Activated CD8-positive, alpha-beta memory T cell treated with anti-CD3 and anti-CD28 coated beads, Interleukin-2, amount 50 U/mL, for 4 hours (primary cell): ENCODE measurements around the gene GNAQ.

Source experiments
- DNase-seq: peaks from one replicate; pipeline ENCODE4 v3.0.0-alpha.2; 2020

The GNAQ gene

DNA sequence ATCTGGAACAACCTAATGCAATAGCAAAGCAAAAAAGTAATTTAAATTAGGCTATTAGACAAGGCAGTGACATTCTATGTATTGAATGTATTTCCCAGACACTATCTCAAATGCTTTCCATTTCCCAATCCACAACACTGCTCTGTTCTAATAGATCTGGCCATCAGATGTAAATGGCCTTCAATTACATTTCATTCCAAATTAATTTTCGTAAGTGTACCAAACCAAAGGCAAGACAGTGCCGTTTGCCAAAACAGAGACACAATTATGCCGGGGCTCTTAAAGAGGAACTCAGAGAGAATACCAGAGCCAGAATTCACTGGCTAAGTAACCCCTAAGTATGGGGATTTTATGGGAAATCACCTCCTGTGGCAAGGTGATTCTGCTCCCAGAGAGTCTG is 63.1 kb downstream of the GNAQ start:
- DNase-seq, result no peak

DNA sequence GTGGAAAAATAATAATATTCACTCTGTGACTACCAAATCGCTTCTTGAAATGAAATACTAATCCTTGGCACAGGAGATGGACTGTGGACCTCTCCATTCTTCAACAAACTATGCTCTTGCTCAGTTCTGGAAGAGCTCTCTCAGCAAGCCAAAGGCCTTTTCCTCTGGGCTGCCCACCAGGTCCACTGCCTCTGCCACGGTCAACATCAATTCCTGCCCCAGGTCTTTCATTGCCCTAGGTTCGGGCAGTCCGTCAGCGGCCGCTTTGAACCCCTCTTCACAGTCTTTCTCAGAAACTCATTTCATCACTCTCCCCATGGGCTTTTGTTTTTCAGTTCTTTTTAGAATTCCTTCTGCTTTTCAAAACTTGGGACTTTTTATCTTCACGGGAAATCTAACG is 64.9 kb downstream of the GNAQ start:
- DNase-seq, result no peak

DNA sequence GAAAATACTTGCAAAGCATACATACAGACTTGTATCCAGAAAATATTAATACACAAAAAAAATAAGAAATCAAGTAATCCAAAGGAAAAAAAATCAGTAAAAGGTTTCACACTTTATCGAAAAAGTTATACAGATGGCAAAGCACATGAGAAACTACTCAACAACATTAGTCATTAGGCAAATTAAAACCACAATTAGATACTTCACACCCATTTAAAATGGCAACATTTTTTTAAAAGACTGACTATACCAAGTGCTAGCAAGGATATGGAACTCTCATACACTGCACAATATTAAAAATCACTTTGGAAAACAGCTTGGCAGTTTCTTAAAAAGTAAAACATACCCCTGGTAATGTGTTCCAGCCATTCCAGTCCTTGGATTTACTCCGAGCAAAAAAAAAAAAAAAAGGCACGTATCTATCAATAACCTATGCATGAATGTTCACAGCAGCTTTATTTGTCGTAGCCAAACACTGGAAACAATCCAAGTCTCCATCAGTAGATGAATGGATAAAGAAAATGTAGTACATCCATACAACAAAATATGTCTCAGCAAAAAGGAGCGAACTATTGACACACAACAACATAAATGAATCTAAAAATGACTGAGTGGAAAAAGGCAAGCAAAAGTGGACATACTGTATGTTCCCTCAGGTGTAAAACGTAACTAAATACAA is 66.0 kb downstream of the GNAQ start:
- no peak for DNase-seq

DNA sequence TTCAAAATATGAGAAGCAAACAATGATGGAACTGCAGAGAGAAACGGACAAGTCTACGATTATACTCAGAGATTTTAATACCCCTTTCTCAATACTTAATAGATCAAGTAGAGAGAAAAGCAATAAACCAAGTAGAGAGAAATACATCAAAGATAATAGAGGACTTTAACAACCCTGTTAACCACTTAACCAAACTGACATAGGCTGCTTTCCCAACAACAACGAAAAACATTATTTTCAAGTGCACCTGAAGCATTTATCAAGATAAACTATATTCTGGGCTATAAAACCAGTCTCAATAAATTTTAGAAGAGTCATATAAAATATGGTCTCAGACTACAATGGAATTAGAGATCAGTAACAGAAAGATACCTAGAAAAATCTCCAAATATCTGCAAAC is 67.4 kb downstream of the GNAQ start:
- no peak for DNase-seq

DNA sequence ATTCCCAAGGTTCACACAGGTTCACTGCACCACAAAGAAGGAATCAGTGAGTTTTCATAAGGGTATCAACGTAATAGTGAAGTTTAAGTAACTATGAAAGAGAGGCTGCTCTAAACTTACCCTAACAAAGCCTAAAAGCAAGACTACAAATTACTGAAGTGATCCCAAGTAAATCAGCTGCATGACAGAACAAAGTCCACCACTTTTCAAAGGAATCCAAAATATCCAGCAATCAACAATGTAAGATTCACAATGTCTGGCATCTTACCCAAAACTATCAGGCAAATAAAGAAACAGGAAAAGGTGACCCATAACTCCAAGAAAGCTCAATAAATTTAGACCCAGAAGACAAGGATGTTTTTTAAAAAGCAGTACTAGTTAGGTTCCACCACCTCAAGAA is 70.1 kb downstream of the GNAQ start:
- no peak for DNase-seq

DNA sequence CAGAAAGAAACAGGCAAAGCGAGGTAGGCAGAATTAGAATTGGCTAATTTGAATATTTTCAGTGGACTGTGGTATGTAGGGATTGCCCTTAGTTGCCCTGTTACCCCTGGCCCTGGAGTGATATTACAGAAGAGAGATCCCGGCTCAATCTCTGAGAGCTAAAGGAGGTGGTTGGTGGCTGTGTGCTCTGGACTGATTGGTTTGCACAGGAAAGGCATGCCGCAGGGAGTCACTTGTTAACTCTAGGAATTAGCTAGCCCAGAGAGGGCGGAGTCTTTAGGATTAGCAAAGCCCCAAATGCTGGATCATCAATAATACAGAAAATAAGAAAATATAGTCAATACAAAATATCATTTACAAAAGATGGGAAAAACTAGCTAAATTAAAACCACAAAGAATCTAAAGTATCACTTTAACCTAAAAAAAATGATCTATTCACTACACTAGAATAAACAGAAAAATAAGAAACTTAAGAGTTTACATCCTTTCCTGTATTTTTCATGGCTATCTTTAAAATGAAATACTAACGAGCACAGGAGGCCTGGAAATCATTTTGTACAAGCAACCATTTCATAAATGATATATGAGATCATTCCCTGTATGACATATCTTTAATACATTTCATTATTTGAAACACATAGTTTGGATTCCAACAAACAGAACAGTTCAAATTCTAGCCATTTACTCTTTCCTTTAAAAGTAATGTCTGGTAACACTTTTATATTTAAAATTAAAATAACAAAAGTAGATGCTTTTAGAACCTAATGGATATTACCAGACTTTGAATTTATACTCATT is 71.1 kb downstream of the GNAQ start:
- no peak for DNase-seq

DNA sequence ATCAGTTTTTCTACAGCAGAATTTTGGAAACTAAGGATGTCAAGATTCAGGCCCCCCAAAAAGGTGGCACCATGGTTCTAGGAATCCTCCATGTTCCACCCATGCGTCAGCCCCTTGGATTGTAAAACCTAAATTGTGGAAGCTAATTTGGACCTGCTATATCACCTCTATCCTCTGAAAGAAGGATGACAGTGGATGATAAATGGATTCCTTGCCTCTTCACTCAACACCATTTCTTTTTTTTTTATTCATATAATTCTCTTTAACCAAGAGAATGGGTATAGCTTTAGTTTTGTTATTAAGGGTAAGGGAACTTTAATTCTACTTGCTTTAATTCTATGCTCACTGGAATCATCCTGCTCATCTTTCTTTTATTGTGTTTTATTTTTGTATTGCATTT is 71.8 kb downstream of the GNAQ start:
- no peak for DNase-seq

DNA sequence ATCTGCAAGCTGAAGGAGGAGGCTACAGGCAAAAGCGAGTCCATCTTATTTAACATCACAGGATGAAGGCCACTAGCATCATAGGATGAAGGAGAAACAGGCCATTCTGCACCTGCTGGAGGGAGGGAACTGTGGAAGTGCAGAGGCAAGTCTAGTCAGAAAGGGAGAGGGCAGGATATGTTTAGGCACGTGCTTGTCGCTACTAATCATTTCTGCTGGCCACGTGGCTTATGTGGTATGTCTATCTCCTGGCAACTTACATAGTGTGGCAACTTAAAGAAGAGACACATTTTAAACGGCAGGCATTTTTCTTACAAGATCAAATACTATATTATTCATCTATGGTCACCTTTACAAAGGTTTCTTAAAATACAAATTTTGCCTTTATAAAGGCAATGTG is 74.0 kb downstream of the GNAQ start:
- DNase-seq, result no peak

DNA sequence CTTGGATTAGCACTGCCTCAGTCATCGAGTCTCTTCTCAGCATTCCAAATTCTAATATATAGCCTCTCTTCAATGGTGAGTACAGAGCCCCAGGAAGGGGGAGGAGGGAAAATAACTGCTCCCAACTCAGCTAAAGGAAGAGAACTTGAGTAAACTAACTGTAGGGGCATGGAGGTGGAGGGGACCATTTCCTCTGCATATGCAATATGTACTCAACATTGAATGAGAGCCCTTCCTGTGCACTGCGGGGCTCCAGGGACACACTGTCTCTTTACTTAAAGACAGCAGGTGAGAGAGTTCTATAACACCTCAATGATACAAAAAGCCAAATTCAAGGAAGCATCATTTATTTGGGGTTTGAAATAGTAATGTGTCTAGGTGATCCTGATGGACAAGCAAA is 75.1 kb downstream of the GNAQ start:
- no peak for DNase-seq

DNA sequence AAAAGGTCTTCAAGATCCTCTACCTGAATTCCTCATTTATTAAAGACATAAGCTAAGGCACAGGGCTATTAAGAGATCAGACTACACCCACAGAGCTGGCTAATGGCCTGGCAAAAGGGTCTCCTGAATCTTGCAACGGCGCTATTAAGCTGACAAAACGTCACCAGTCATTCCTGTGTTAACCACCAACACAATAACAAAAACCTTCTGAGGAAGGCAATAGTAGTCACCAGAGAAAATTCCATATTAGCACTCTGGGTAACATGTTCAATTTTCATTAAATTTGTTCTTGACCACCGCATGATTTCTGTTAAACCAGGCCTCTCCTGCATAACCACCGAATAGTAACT is 77.0 kb downstream of the GNAQ start:
- no peak for DNase-seq

DNA sequence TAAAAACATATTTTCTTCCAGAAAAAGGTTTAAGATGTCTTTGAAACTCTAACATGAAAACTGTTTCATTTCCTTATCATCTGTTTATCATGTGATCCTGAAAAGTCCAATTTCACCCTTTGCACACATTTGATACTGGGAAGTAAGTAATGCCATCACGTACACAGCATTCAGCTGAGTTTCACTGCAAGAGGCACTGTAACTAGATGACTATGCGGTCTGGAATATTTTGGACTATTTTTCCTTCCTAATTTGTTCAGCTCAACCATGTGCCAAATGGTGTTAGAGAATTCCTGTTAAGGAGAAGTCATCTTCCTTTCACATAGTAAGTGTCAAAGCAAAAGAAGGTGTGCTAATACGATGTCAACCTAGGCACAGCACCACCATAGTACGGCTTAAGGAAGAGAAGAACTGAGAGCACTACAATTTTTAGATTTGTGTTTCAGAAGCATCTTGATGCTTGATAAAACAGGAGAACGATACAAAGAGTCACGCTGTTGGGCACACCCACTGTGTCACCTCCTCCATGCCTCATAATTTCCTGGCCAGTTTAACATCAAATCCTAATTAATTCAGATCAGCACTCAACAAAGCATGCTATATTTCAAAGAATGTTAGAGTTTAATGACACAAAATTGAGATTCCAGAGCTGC is 77.5 kb downstream of the GNAQ start:
- DNase-seq, result no peak

DNA sequence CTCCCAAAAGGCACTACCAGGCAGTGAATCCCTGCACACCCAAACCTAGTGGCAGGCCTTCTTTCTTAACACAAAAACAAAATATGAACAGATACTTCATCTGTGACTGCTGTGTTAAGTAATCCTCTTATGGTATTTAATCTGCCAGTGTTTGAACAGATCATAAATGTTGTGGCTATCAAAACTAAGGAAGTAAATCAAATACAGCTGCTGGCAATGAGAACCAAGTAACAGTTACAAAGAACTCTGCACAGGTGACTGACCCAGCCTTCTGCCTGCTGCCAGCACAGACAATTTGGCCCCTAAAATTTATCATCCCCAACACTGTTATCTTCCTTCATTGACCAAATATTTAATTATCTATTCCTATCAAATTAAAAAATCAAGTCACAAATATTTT is 78.0 kb downstream of the GNAQ start:
- DNase-seq, result no peak

DNA sequence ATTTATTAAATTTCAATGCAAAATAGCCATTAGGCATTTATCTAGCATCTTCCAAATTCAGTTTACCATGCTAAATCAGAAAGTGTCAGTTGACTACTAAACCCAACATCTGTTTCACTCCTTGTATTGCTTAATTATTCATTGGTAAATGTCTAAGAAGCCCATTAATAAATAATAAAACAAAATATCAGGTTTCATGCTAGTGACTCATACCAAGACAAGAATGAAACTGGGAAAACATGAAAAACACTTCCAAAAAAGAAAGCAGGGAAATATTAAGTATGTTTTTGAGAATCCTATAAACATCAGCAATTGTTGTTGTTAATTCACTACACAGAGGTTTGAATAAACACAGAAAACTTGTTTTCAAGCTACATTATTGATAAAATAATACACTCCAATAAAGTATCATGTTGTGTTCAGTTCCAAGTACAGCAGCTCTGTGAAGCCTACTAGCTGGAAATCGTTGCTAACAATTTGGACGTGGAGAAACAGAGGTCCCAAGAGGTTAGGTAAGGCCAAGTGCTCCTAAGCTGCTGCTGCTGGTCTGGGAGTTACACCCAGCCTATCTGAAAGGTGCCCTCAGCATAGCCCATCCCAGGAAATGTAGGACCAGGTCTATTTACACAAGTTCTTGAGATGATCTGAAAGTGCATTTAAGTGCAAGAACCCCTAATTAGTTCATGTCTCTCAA is 78.8 kb downstream of the GNAQ start:
- no peak for DNase-seq

DNA sequence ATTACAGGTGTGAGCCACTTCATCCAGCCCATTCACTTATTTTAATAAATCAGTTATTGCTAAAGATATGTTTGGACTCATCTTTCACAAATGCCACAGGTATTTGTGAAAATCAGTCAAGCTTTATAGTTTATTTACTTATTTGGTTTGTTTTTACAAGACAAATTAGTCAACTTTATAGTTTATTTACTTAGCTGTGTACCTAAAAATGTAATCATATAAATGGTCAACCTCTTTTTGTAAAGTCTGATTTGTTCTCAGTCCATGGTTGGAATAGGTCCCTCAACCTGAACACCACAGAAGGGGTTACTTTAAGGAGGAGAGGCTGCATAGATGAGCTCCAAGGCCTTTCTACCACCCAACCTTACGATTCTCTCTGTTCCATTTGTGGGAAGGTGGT is 80.2 kb downstream of the GNAQ start:
- no peak for DNase-seq

DNA sequence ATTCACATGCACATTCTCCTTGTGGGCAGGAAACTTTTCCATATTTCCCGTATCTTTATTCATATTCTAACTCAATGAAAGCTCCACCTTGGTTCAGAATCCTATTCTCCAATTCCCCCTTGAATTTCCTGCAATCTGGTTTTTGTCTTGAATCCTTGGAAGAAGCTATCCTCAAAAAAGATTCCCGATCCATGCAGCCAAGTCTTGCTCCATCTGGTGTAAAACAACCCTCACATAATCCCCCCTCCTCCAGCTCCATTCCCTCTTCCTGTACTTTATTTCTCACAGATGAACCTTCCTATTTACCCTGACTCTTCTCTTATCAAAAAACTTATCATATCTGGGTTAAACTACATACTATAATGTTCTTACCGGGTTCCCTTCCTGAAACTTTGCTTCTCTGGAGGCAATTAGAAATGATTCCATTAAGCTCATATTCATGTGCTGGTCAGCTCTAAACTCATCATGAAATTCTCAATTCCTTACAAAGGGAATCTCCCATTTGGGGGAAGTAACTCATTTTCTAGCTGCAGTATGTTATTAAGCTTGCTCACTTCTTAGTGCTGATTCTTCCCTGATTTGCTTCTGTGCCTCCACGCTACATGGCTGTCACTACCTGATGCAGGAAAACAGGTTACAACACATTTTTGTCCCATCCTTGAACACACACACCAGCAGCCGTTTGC is 81.7 kb downstream of the GNAQ start:
- DNase-seq, result no peak

DNA sequence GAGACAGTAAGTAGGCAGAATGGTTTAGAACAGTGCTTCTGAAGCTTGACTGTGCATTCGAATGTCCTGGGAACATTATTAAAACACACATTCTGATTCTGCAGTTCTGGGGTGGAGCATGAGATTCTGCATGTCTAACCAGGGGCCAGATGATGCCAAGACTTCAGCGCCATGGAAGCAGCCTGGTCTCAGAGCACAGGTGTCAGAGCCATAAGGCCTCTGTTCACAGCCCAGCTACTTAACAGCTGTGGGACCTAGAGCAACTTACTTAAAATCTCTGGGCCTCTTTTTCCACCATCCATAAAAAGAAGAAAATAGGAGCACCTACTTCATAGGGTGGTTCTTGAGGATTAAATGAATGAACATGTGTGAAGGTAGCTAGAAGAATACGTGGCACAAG is 84.0 kb downstream of the GNAQ start:
- DNase-seq, result no peak

DNA sequence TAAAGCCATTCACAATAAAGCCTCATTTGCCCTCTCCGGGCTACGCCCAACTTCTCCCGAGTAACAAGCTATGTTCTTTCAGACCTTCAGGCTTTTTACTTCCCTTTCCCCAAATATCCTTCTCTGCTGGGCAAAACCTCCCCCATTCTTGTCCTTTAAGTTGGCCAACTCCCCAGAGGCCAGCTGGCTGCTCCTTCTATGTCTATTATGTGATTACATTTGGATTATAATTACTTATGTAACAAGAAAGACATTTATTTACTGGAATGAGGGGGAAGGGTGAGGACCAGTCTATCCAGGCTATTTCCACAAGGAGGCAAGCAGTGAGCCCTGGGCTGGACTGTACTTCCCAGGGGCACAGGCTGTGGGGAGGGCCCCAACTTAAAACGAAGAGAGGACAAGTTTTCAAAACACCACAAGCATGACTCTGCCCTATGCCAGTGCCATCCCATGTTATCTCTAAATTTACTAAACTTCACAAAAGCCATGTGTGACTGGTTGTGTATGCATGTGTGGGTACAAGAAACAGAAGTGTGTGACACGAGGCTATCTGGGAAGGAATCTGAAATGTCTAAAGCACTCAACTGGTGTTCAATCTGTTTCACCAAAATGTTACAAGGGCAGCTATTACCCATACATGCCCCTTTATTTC is 84.5 kb downstream of the GNAQ start:
- no peak for DNase-seq

DNA sequence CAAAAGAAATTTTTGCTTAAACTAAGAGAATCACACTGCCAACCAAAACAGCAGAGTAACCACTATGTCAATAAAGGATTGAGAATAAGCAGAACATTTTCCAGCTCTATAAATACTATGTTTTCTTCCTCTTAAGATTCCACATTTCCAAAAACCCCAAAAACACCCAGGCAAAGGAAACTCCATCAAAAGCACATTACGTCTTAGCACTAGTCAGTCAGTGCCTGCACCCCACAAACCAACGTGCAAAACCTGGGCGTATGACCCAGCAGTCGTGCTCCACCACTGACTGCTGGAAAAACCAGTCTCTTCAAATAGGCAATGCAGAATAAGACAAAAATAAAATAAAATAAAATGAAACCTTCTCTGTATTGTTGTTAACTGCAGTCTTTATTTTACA is 85.3 kb downstream of the GNAQ start:
- no peak for DNase-seq

DNA sequence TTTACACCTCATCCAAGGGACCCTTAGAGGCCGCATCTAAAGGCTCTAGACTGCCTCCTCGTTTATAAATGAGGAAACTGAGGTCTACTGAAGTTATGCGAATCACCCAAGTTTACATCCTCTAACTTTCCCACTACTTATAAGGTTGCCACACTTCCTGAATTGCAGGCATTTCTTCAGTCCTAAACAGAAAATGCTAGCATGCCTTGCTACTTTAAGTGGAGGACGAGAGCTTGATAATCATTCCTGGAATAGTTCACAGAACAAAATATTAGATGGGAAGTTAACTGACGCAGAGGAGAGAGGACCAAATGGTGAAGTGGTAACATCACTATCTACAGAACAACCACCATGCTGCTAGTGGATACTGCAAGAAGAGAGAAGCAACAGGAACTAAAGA is 85.8 kb downstream of the GNAQ start:
- no peak for DNase-seq

DNA sequence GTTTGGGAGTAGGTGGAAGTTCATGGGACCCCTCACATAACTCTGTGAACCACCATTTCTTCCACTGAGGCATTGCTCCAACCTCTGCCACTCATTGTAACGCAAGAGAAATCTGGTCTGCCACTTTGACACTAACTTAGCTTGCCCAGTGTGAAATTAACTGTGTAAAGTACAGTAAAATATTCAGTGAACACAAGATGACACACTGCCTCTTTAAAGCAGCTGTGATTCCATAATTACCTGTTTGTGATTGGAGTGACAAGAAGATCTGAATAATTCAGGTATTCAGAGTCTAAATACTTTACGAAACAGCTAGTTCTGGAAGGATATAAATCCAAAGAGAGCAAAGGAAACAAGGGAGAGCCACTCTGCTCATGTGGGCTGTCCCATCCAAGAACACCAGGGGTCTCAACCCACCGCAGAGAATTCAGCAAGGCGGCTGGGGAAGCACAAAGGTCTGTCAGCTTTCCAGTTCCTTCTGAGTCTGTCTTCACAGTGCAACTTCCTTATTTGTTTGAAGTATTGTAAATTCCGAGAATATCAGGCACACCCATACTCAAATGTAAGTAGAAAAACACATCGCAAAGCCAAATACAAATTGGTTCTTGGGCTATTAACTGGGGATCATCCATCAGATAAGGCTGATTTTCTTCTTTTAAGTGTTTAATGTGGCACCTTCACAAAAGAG is 86.9 kb downstream of the GNAQ start:
- no peak for DNase-seq

DNA sequence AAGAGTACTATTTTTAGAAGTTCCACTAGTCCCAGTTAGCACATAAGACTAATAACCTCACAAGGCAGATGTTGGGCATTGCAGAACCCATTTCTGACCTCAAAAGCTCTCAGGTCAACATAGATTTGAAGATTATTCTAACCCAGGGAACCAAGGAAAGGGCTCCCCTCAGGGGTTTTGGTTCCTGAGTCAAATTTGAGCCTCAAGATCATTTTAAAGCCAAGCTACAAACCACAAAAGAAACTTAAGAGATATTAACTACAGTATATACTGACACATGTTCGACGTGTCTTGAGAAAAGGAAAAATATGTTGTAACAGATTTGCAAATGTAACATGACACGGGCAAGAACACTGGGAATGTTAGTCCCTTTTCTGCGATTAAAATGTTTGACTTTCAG is 88.6 kb downstream of the GNAQ start:
- DNase-seq, result no peak

DNA sequence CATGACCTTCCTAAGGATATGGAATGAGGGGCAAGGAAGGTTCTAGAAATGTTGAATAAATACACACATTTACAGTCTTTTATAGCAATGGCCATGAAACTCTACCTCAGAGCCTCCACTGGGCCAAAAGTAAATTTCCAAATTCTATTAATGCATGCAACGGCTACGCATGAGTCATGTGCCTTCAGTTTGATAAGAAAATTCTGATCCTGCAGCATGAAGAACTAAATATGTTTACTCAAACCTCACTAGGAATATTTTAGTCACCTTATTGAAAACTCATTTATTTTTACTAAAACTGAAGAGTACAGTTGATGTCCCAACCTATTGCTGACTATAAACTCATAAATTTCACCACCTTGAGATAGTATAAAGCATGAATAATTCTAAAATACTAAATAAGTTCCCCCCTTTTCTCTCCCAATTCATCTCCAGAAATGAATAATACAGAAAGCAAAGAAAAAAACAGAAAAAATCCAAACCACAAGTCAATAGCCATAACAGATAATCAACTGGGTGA is 92.4 kb downstream of the GNAQ start:
- DNase-seq, result no peak
